Measurements from ENCODE around the gene CNKSR3.

CNKSR3 gene

DNA sequence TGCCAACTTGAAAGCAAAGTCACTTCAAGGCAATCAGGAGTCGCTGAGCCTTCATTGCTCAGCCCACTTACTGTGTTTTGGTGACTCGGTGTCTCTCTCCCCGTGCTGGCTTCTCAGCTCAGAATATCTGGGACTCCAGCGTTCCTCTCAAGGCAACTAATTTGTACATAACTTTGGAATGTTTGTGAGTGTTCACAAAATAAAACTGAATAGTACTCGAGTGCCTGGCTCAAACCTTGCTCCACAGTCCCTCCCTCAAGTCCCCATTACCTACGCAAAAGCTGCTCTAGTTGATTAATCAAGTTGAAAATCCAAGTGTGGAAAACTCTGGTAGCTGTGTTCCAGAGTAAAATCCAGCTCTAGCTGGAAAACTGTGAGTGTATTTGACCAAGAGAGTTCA, 162.5 kb downstream of the CNKSR3 start:
- H3K27me3 ChIP-seq (ENCODE audit: control insufficient read depth, insufficient read depth, low read length): no peaks in the 10 kb centered on the region
- H3K9me3 ChIP-seq (ENCODE audit: control insufficient read depth, insufficient read depth, low read length): no peaks in the 10 kb centered on the region
- no peak overlapping the region for H3K27ac ChIP-seq (ENCODE audit: low read depth, low read length)
- H3K4me1 ChIP-seq (ENCODE audit: control insufficient read depth, insufficient read depth, low read length): peaks cover 10% of the 10 kb centered on the region
- H3K9ac ChIP-seq (ENCODE audit: low read depth, low read length): no peak overlapping the region
- H3K36me3 ChIP-seq (ENCODE audit: control insufficient read depth, insufficient read depth, low read length): no peaks in the 10 kb centered on the region
- no peak overlapping the region for H3K4me3 ChIP-seq (ENCODE audit: low read depth, low read length)

DNA sequence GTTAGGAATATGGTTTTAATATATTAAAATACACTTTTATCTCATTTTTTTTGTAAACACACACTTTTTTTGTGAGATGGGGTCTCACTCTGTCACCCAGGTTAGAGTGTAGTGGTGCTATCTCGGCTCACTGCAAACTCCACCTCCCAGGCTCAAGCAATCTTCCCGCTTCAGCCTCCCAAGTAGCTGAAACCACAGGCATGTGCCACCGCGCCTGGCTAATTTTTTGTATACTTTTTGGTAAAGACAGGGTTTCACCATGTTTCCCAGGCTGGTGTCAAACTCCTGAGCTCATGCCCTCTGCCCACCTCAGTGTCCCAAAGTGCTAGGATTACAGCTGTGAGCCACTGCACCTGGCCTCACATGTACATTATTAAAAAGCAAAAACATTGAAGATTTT, 164.7 kb downstream of the CNKSR3 start:
- H3K9ac ChIP-seq (ENCODE audit: low read depth, low read length): no peak overlapping the region
- H3K4me1 ChIP-seq (ENCODE audit: control insufficient read depth, insufficient read depth, low read length): peaks cover 20% of the 10 kb centered on the region
- H3K4me3 ChIP-seq (ENCODE audit: low read depth, low read length): no peak overlapping the region

DNA sequence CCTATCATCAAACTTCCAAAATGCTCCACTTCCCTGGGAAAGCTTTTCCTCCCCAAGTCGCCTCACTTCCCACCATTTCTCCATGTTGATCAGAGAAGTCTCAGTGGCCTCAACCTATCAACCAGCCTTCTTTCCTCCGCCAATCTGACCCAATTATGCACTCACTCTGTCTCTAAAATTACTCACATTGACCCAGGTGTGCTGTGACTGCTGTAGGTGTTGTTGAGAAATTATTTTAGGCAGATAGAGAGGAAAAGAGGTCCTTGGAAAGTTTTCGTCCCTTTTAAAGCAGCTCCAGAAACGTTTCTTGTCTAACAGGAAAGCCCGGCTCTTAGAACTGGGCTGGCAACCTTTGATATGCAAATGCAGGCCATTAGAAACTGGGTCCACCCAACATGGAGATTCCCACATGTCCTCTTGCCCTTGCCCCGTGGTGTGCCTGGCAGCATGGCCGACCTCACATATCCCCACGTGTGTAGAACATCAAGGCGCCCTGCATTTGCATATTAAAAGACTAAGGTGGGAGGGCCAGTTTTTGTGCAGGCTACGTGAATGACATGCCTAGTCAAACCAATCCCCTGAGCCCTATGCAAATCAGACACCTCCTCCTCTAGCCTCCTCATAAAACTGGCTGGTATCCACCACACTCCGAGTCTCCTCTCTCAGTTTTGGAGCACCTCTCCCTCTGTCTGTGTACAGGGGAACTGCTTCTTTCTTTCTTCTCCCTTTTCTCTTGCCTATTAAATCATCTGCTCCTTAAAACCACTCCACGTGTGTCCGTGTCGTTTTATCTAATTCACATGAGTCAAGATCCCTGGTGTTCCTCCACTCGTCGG, 166.8 kb downstream of the CNKSR3 start:
- no peaks in the 10 kb centered on the region for H3K9me3 ChIP-seq (ENCODE audit: control insufficient read depth, insufficient read depth, low read length)
- H3K27ac ChIP-seq (ENCODE audit: low read depth, low read length): peak overlapping the region; percentile 85
- H3K9ac ChIP-seq (ENCODE audit: low read depth, low read length): no peak overlapping the region; the same call in 1 of the 2 replicates
- peak overlapping the region; percentile 39; the same call in 1 of the 2 replicates for H3K4me3 ChIP-seq (ENCODE audit: low read depth, low read length)
- no peaks in the 10 kb centered on the region for H3K27me3 ChIP-seq (ENCODE audit: control insufficient read depth, insufficient read depth, low read length)
- H3K36me3 ChIP-seq (ENCODE audit: control insufficient read depth, insufficient read depth, low read length): no peaks in the 10 kb centered on the region
- peaks cover 20% of the 10 kb centered on the region for H3K4me1 ChIP-seq (ENCODE audit: control insufficient read depth, insufficient read depth, low read length)

More for the DNA sequence above, 164.7 kb downstream of the CNKSR3 start:
- Histone ChIP-seq H3K27ac (ENCODE audit: low read depth, low read length) (no peak overlapping the region), H3K36me3 (ENCODE audit: control insufficient read depth, insufficient read depth, low read length) (no peaks in the 10 kb centered on the region), H3K9me3 (ENCODE audit: control insufficient read depth, insufficient read depth, low read length) (no peaks in the 10 kb centered on the region), H3K27me3 (ENCODE audit: control insufficient read depth, insufficient read depth, low read length) (no peaks in the 10 kb centered on the region)

DNA sequence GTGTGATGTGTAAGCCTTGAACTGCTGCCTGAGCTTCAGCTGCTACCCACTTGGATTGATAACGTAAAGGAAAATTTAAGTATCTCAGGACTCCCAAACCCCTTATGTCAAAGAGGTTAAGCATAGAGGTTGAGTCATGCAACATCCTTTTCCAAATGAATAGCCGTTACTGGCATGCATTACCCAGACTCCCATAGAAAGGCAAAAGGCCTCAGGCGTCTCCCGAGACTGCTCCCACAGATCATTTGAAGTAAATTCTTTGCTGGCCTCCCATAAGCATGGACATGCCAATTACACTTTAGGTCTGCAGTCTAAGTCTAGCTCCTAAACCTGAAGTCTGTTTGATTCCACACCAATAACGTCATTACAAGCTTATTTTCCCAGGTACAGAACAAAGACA, 168.6 kb downstream of the CNKSR3 start:
- H3K4me1 ChIP-seq (ENCODE audit: control insufficient read depth, insufficient read depth, low read length): peaks cover 20% of the 10 kb centered on the region
- no peaks in the 10 kb centered on the region for H3K9me3 ChIP-seq (ENCODE audit: control insufficient read depth, insufficient read depth, low read length)
- no peaks in the 10 kb centered on the region for H3K27me3 ChIP-seq (ENCODE audit: control insufficient read depth, insufficient read depth, low read length)
- H3K27ac ChIP-seq (ENCODE audit: low read depth, low read length): peak overlapping the region; percentile 34
- H3K36me3 ChIP-seq (ENCODE audit: control insufficient read depth, insufficient read depth, low read length): no peaks in the 10 kb centered on the region
- no peak overlapping the region for H3K9ac ChIP-seq (ENCODE audit: low read depth, low read length)
- no peak overlapping the region for H3K4me3 ChIP-seq (ENCODE audit: low read depth, low read length)

DNA sequence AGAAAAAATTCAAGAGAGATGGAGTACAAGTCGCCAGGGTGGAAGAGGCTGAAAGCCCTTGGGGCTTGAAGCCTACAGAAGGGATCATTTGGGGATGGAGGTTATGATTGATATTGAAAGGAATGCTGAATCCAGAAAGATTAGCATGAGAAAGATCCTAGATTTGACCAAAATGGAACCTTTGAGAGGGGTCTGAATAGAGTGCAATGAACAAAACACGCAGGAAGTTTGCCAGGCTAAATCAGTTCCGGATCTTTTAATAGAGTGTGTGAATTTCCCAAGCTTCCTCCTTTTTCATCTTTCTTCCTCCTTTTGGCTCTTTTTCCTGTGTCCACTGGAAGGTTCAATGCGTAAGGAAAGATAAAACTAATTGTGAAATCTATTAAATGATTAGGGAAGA, 169.1 kb downstream of the CNKSR3 start:
- Histone ChIP-seq H3K9ac (ENCODE audit: low read depth, low read length) (no peak overlapping the region), H3K4me1 (ENCODE audit: control insufficient read depth, insufficient read depth, low read length) (peaks cover 20% of the 10 kb centered on the region)

More for the DNA sequence above, 169.1 kb downstream of the CNKSR3 start:
- Histone ChIP-seq H3K9me3 (ENCODE audit: control insufficient read depth, insufficient read depth, low read length) (no peaks in the 10 kb centered on the region), H3K27ac (ENCODE audit: low read depth, low read length) (peak overlapping the region; percentile 34), H3K36me3 (ENCODE audit: control insufficient read depth, insufficient read depth, low read length) (no peaks in the 10 kb centered on the region), H3K4me3 (ENCODE audit: low read depth, low read length) (no peak overlapping the region), H3K27me3 (ENCODE audit: control insufficient read depth, insufficient read depth, low read length) (no peaks in the 10 kb centered on the region)
